K562 (cell line): ENCODE data around the gene F12. TPM values are rescaled to one million over a fixed set of nuclear protein-coding genes. Genes with fewer than 3 reads are reported as not detected.
A peak's percentile ranks its signal among the peaks of the same experiment; 100 is the strongest.

Source experiments
- ATAC-seq: fragments of 200-7000 bp; cut with Tn5 transposase; 3 replicates; pipeline ENCODE4 v1.9.1; 2020; ENCODE audit warnings: moderate library complexity
- BruUV-seq: library from RNA; stranded (reverse); fragments of 400-500 nt; replicated peaks from 2 replicates; lab custom pipeline; 2021; lab: Mats Ljungman, UMichigan
- CTCF ChIA-PET: fragments of 300-600 bp; formaldehyde crosslinking; extraction: SDS; loops from one replicate; lab custom pipeline; 2021; ENCODE audit warnings: low intra/inter-chr PET ratio; lab: Yijun Ruan, JAX
- POLR2A ChIA-PET: fragments of 300-600, 350-650 bp; sonication (Branson Sonifier 250); formaldehyde crosslinking; extraction: SDS; loops from one replicate; lab custom pipeline; 2021; ENCODE audit warnings: antibody characterized with exemption, inconsistent platforms; lab: Yijun Ruan, JAX
- DNase-seq, 4 experiments: peaks; one replicate each; pipeline versions ENCODE4 v3.0.0 to v3.0.0-alpha.2; 2011 to 2018; ENCODE audit warnings: low spot score in 3 of 4, mixed read lengths in 3 of 4; ENCODE audit errors: extremely low read depth in 1 of 4
- FAIRE-seq: peaks from 2 replicates; lab custom pipeline; 2011; peaks lifted over from hg19 to GRCh38; lab: Jason Lieb, UNC
- H2AFZ ChIP-seq: 2 replicates; pipeline ENCODE4 v1.6.0; 2011; ENCODE audit warnings: low read depth, low read length, control low read depth, inconsistent platforms
- H3K27ac ChIP-seq: fragments of 200-600 bp; 3 replicates; pipeline ENCODE4 v1.8.0; 2011; ENCODE audit warnings: low read depth, mild to moderate bottlenecking, control low read depth, inconsistent platforms, low read length, moderate library complexity, mixed read lengths; ENCODE audit errors: extremely low read depth
- H3K27me3 ChIP-seq, 2 experiments: fragments of 300-600 bp in 1 of 2; 2 replicates in 1 of 2; 3 replicates in 1 of 2; pipeline versions ENCODE4 v1.6.0 to v1.8.0; 2011; ENCODE audit warnings: inconsistent platforms in 2 of 2, low read length in 2 of 2, mild to moderate bottlenecking in 1 of 2, mixed read lengths in 1 of 2, moderate library complexity in 1 of 2; ENCODE audit not compliant: control insufficient read depth in 2 of 2, insufficient read depth in 2 of 2
- H3K36me3 ChIP-seq: fragments of 300-600 bp; 3 replicates; pipeline ENCODE4 v1.8.0; 2011; ENCODE audit warnings: mild to moderate bottlenecking, low read length, inconsistent platforms; ENCODE audit not compliant: control insufficient read depth, insufficient read depth
- H3K4me1 ChIP-seq, 2 experiments: fragments of 200-600 bp in 1 of 2; replicated peaks in 1 of 2; 2 replicates in 1 of 2; 3 replicates in 1 of 2; pipeline versions ENCODE4 v1.5.1 to v1.8.0; 2011; ENCODE audit warnings: inconsistent platforms in 2 of 2, low read length in 2 of 2, mild to moderate bottlenecking in 1 of 2, mixed read lengths in 1 of 2, moderate library complexity in 1 of 2; ENCODE audit not compliant: control insufficient read depth in 2 of 2, insufficient read depth in 2 of 2
- H3K4me2 ChIP-seq: 2 replicates; pipeline ENCODE4 v1.6.1; 2011; ENCODE audit warnings: low read length, control low read depth, inconsistent platforms, mixed read lengths; ENCODE audit not compliant: insufficient read depth
- H3K4me3 ChIP-seq: fragments of 200-600 bp; sonication (generic), shearing (Covaris generic); 2 replicates; pipeline ENCODE4 v1.5.1; 2016; ENCODE audit warnings: control low read depth, inconsistent platforms
- H3K79me2 ChIP-seq: fragments of 200-600 bp; 3 replicates; pipeline ENCODE4 v1.8.0; 2011; ENCODE audit warnings: low read length, inconsistent platforms; ENCODE audit not compliant: control insufficient read depth, insufficient read depth
- H3K9ac ChIP-seq, 2 experiments: 2 replicates each; pipeline versions ENCODE4 v1.6.0 to v1.6.1; 2011; ENCODE audit warnings: low read depth in 2 of 2, low read length in 2 of 2, control low read depth in 1 of 2, inconsistent platforms in 1 of 2, mild to moderate bottlenecking in 1 of 2, mixed read lengths in 1 of 2; ENCODE audit not compliant: insufficient read depth in 1 of 2
- H3K9me1 ChIP-seq: one replicate; pipeline ENCODE4 v1.6.0; 2011; ENCODE audit warnings: inconsistent platforms, mild to moderate bottlenecking, low read length, moderate library complexity; ENCODE audit not compliant: control insufficient read depth, insufficient read depth
- H3K9me3 ChIP-seq: replicated peaks from 2 replicates; pipeline ENCODE4 v1.5.1; 2011; ENCODE audit warnings: low read depth, low read length, inconsistent platforms; ENCODE audit not compliant: control insufficient read depth, insufficient read depth
- H4K20me1 ChIP-seq: replicated peaks from 2 replicates; pipeline ENCODE4 v1.6.1; 2011; ENCODE audit warnings: low read length, inconsistent platforms, mixed read lengths; ENCODE audit not compliant: control insufficient read depth, insufficient read depth
- ARID1B ChIP-seq: fragments of 450-650 bp; IDR thresholded peaks from 2 replicates; pipeline ENCODE4 v1.6.1; 2016; ENCODE audit warnings: antibody characterized with exemption, mild to moderate bottlenecking, inconsistent platforms
- ATF7 ChIP-seq: fragments of 450-650 bp; IDR thresholded peaks from 2 replicates; pipeline ENCODE4 v1.7.1; 2014; ENCODE audit warnings: mild to moderate bottlenecking, moderate library complexity
- CHD1 ChIP-seq: fragments of 200-600 bp; sonication (generic); IDR thresholded peaks from one replicate; pipeline ENCODE4 v1.6.1; 2012; ENCODE audit warnings: mild to moderate bottlenecking, moderate library complexity, low read length, inconsistent platforms
- CREM ChIP-seq: IDR thresholded peaks from 2 replicates; pipeline ENCODE4 v1.6.1; 2014; ENCODE audit warnings: antibody characterized with exemption, low read depth
- HNRNPK ChIP-seq: fragments of 200-400 bp; formaldehyde crosslinking; IDR thresholded peaks from one replicate; pipeline ENCODE4 v1.6.1; 2018; ENCODE audit warnings: mild to moderate bottlenecking, low read depth, low read length; ENCODE audit not compliant: poor library complexity, severe bottlenecking
- MAZ ChIP-seq, 2 experiments: fragments of 450-650 bp in 1 of 2; sonication (generic) in 1 of 2; formaldehyde crosslinking; IDR thresholded peaks in 1 of 2; conservative IDR thresholded peaks in 1 of 2; 2 replicates each; pipeline versions ENCODE4 v1.4.0 to v1.5.0; 2020; ENCODE audit warnings: mild to moderate bottlenecking in 1 of 2, missing genetic modification reagents in 1 of 2
- MECOM ChIP-seq: fragments of 250-450 bp; sonication (Bioruptor Pico); IDR thresholded peaks from 2 replicates; pipeline ENCODE4 v1.8.0; 2022; ENCODE audit warnings: inconsistent platforms
- MYC ChIP-seq, 2 experiments: fragments of 250-450 bp in 1 of 2; sonication (Bioruptor Pico) in 1 of 2; IDR thresholded peaks; 2 replicates each; pipeline versions ENCODE4 v1.5.1 to v1.6.1; 2012 to 2021; ENCODE audit warnings: low read depth in 2 of 2, borderline replicate concordance in 1 of 2, improper control_type of control experiment in 1 of 2, low read length in 1 of 2, mild to moderate bottlenecking in 1 of 2, moderate library complexity in 1 of 2
- NUFIP1 ChIP-seq: fragments of 450-650 bp; IDR thresholded peaks from 2 replicates; pipeline ENCODE4 v1.6.1; 2018; ENCODE audit not compliant: partially characterized antibody
- POLR2AphosphoS5 ChIP-seq: IDR thresholded peaks from 2 replicates; pipeline ENCODE4 v1.6.1; 2011; ENCODE audit warnings: mild to moderate bottlenecking, low read depth, low read length, moderate library complexity; ENCODE audit not compliant: control insufficient read depth, insufficient read depth
- SP1 ChIP-seq: sonication (generic); formaldehyde crosslinking; IDR thresholded peaks from 2 replicates; pipeline ENCODE4 v1.8.1; 2022; ENCODE audit warnings: mild to moderate bottlenecking, missing genetic modification reagents
- SUPT5H ChIP-seq: fragments of 450-650 bp; IDR thresholded peaks from 2 replicates; pipeline ENCODE4 v1.6.1; 2016
- ZNF609 ChIP-seq: sonication (generic); formaldehyde crosslinking; IDR thresholded peaks from 2 replicates; pipeline ENCODE4 v1.8.1; 2023; ENCODE audit warnings: missing genetic modification reagents, mild to moderate bottlenecking, borderline replicate concordance
- WGBS: fragments of 100-300 bp; shearing (Covaris generic); methylation state at CpG from one replicate; pipeline ENCODE4 v1.1.6; 2016; ENCODE audit warnings: low coverage, mixed read lengths; ENCODE audit not compliant: insufficient coverage; ENCODE audit errors: missing lambda C conversion rate; 5-methylcytosine and 5-hydroxymethylcytosine counted together
- in situ Hi-C: fragments of 300-500 bp; cut with MboI; formaldehyde crosslinking; loops from 4 replicates; pipeline ENCODE4 v1.15.0; 2018; ENCODE audit warnings: inconsistent platforms, mixed read lengths
- intact Hi-C: fragments of 100-400 bp; cut with micrococcal nuclease; formaldehyde crosslinking; loops from 2 replicates; pipeline ENCODE4 v1.14.2; 2022
- polyA plus RNA-seq, 8 experiments: library from polyadenylated mRNA; depleted of rRNA in 4 of 8; stranded (reverse) in 5 of 8; unstranded in 3 of 8; fragments of >200 nt; fragmentation: Nextera tagmentation in 2 of 8; fragmentation: Illumina TruSeq in 1 of 8; extraction: Ambion mirVana in 2 of 8; extraction: Trizol in 1 of 8; gene quantifications; 2 replicates each; pipeline versions ENCODE4 v1.2.1 to v1.2.3, GENCODE V29; 2011 to 2014; ENCODE audit warnings: inconsistent platforms in 1 of 8, missing spikeins in 1 of 8
- total RNA-seq, 7 experiments: library from RNA; depleted of rRNA in 6 of 7; stranded (reverse); fragments of >200 nt in 6 of 7; fragmentation: Illumina TruSeq in 2 of 7; extraction: Trizol in 2 of 7; gene quantifications; 2 replicates each; pipeline versions ENCODE4 v1.2.1 to v1.2.3, GENCODE V29; 2011 to 2021; ENCODE audit warnings: low replicate concordance in 1 of 7
- TF ChIP-seq, protein P1 (sequence below): sonication (generic); formaldehyde crosslinking; IDR thresholded peaks from 2 replicates; pipeline ENCODE4 v1.8.0; 2022; ENCODE audit warnings: missing genetic modification reagents, mild to moderate bottlenecking, borderline replicate concordance

F12 gene
- total and polyA plus RNA-seq, 9 of the 15 experiments (the other 6 are each of a cell fraction or from before 2014, with no cell fraction given) = 0.59 to 18.3 (median 3.6) TPM

DNA sequence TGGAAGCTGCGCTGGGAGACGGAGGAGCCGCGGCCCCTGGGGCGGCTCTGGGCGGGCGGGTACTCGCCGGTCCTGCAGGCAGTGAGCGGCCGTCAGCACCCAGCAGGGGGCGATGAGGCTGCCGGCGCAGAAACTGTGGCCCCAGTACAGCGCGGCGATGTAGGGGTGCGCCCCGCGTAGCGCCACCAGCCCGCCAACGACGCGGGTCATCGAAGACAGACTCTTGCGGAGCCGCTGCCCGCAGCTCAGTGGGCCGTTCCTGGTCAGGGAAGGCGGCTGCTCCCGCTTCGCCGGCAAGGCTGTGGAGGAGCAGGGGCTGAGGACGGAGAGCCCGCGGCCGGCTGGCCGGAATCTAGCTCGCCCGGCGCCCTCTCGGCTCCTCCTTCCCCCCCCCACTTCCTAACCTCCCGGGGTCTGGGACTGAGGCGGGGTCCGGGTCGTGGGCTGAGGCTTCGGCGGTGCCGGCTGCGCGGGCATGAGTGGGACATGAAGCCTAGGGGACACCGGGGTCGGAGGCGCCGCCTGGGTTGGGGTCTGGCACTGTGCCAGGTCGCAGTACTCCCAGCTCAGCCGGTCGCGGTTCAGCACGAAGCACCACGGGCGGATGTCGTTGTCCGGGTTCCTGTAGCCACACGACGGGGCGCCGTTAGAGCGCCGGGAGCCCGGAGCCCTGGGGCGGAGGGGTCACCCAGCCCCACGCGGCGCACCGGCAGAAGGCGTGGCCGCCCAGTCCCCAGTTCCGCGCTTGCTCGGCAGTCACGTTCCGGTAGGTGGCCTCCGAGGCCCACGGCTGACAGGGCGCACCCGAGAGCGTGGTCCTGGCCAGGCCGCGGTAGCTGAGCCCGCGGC is 5.3 kb downstream of the F12 start:
- POLR2A ChIA-PET = interaction anchor here (0.6 to 2.5 kb wide), 32 partner anchors 8 to 346 kb away, joined by 3 to 19 read pairs (median 5); partner anchors contain the start of genes LMAN2 and PDLIM7
- TF ChIP-seq CREM (peak; percentile 84), MAZ (CRISPR knock-in tag; conservative IDR thresholded peaks at IDR 0.05 in 1 of 2, IDR thresholded peaks at IDR 0.05 in 1 of 2) (peak in 1 of 2 experiments; percentile 77), ZNF609 (CRISPR knock-in tag) (no peak; the same call in 1 of the 2 replicates), ATF7 (peak; percentile 44; the same call in 1 of the 2 replicates), SP1 (CRISPR knock-in tag) (peak; percentile 89), POLR2AphosphoS5 (peak; percentile 9; the same call in 1 of the 2 replicates), MECOM (CRISPR knock-in tag) (no peak), CHD1 (peak; percentile 68), ARID1B (peak; percentile 55), MYC (IDR thresholded peaks at IDR 0.05; ENCODE audit: low read depth, low read length) (peak; percentile 98), MYC (CRISPR knock-in tag; IDR thresholded peaks at IDR 0.05; ENCODE audit: borderline replicate concordance, low read depth) (peak; percentile 79), SUPT5H (peak; percentile 73), NUFIP1 (peak; percentile 36), HNRNPK (peak; percentile 78)
- TF ChIP-seq, protein P1, sequence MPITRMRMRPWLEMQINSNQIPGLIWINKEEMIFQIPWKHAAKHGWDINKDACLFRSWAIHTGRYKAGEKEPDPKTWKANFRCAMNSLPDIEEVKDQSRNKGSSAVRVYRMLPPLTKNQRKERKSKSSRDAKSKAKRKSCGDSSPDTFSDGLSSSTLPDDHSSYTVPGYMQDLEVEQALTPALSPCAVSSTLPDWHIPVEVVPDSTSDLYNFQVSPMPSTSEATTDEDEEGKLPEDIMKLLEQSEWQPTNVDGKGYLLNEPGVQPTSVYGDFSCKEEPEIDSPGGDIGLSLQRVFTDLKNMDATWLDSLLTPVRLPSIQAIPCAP (CRISPR knock-in tag) = 0 out of 2 replicates have a peak, but pooled peaks have one; percentile 5

More for the DNA sequence above, 5.3 kb downstream of the F12 start:
- Histone ChIP-seq H3K36me3 (no peaks in the 10 kb centered on the region), H3K4me2 (peak overlapping the region; percentile 80), H3K27ac (peak overlapping the region; percentile 86), H3K9ac (peak overlapping the region; percentile 83 to 92), H3K9me1 (no peaks in the 10 kb centered on the region), H2AFZ (peak overlapping the region; percentile 98), H3K79me2 (peaks cover 4% of the 10 kb centered on the region; the same call in 1 of the 3 replicates), H3K4me1 (peaks cover 10 to 48% of the 10 kb centered on the region in 2 experiments), H4K20me1 (no peaks in the 10 kb centered on the region), H3K9me3 (no peaks in the 10 kb centered on the region), H3K4me3 (peak overlapping the region; percentile 62), H3K27me3 (no peaks in the 10 kb centered on the region)
- ATAC-seq = peak; percentile 96
- DNase-seq = peak; percentile 94 to 95 (median 94)
- in situ Hi-C loops = no loop called here
- CTCF ChIA-PET = interaction anchor here (0.8 to 4.0 kb wide), 5 partner anchors 43 to 98 kb away, joined by 3 to 107 read pairs (median 7); partner anchors contain the start of gene PRR7
- peak; percentile 86 for FAIRE-seq
- under 1% methylated on average over 75 of the region's 93 CpGs for WGBS
- no TSS peak for BruUV-seq
- intact Hi-C loops = loop anchor here (1.0 to 2.0 kb wide), 2 partner anchors 50 to 97 kb away; no protein-coding TSS in a partner anchor
